ENCODE results near the gene DACT2. TPM values are rescaled to one million over a fixed set of nuclear protein-coding genes. Genes with fewer than 3 reads are reported as not detected.

DACT2 gene
- total RNA-seq, 1 experiment from 2014 or later = 4.9 TPM

GRCh38 chr6:168341280-168341900, 21.8 kb upstream of the DACT2 start:
- ChIA-PET POLR2A (no interaction called here), CTCF (interaction anchor here (1.4 kb wide), 1 partner anchor 9 kb away, joined by 3 read pairs; no protein-coding TSS in a partner anchor)
- no peak for DNase-seq (ENCODE audit: low spot score)
- Mint-ChIP-seq H3K9me3 (no peaks in the 10 kb centered on the region), H3K4me1 (peaks cover 7% of the 10 kb centered on the region), H3K4me3 (no peak overlapping the region), H3K36me3 (no peaks in the 10 kb centered on the region), H3K27me3 (ENCODE audit: low read depth) (no peaks in the 10 kb centered on the region), H3K27ac (no peak overlapping the region)
- no peak for ATAC-seq
- TF ChIP-seq, protein P1, sequence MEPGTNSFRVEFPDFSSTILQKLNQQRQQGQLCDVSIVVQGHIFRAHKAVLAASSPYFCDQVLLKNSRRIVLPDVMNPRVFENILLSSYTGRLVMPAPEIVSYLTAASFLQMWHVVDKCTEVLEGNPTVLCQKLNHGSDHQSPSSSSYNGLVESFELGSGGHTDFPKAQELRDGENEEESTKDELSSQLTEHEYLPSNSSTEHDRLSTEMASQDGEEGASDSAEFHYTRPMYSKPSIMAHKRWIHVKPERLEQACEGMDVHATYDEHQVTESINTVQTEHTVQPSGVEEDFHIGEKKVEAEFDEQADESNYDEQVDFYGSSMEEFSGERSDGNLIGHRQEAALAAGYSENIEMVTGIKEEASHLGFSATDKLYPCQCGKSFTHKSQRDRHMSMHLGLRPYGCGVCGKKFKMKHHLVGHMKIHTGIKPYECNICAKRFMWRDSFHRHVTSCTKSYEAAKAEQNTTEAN (CRISPR knock-in tag; IDR thresholded peaks at IDR 0.05) = no peak
- TF ChIP-seq NR2C2 (CRISPR knock-in tag; IDR thresholded peaks at IDR 0.05) = no peak
- no peak for TF ChIP-seq ZNF232 (CRISPR knock-in tag; IDR thresholded peaks at IDR 0.05)
- no peak for TF ChIP-seq CREB1 (CRISPR knock-in tag; IDR thresholded peaks at IDR 0.05)

DNA sequence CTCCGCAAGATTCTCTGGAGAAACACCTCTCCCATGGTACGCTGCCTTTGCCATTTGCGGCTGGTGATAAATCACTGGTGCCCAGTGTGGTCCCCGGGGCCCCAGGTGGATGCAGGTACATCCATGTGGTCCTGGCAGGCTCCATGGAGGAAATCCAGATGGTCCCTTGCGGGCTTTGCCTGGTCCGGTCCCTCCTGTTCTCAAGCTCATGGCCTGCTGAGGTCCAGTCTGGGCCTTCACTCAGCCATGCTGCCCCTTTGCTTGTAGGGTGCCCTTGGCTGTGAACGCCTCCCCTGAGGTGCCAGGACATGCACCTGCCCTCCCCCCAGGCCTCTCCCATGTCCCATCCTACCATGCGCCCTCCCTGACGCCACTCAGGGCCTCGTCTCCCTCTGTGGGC, 21.2 kb upstream of the DACT2 start:
- no peak for TF ChIP-seq ATF1 (CRISPR knock-in tag; IDR thresholded peaks at IDR 0.05)
- TF ChIP-seq FOXP1 (CRISPR knock-in tag; IDR thresholded peaks at IDR 0.05; ENCODE audit: borderline replicate concordance) = no peak
- TF ChIP-seq, protein P2, sequence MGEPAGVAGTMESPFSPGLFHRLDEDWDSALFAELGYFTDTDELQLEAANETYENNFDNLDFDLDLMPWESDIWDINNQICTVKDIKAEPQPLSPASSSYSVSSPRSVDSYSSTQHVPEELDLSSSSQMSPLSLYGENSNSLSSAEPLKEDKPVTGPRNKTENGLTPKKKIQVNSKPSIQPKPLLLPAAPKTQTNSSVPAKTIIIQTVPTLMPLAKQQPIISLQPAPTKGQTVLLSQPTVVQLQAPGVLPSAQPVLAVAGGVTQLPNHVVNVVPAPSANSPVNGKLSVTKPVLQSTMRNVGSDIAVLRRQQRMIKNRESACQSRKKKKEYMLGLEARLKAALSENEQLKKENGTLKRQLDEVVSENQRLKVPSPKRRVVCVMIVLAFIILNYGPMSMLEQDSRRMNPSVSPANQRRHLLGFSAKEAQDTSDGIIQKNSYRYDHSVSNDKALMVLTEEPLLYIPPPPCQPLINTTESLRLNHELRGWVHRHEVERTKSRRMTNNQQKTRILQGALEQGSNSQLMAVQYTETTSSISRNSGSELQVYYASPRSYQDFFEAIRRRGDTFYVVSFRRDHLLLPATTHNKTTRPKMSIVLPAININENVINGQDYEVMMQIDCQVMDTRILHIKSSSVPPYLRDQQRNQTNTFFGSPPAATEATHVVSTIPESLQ (CRISPR knock-in tag; IDR thresholded peaks at IDR 0.05) = no peak
- TF ChIP-seq TEAD1 (CRISPR knock-in tag; IDR thresholded peaks at IDR 0.05) = no peak
- TF ChIP-seq JUN (CRISPR knock-in tag; IDR thresholded peaks at IDR 0.05) = no peak
- TF ChIP-seq FOXP4 (CRISPR knock-in tag; IDR thresholded peaks at IDR 0.05) = no peak
- no peak for TF ChIP-seq ZBTB21 (CRISPR knock-in tag; IDR thresholded peaks at IDR 0.05; ENCODE audit: borderline replicate concordance)
- TF ChIP-seq ZNF219 (CRISPR knock-in tag; IDR thresholded peaks at IDR 0.05; ENCODE audit: borderline replicate concordance) = no peak
- no peak for TF ChIP-seq ARID4B (CRISPR knock-in tag; IDR thresholded peaks at IDR 0.05; ENCODE audit: borderline replicate concordance)
- no peaks in the 10 kb centered on the region for H3K9me3 Mint-ChIP-seq
- ATAC-seq = no peak
- H3K27me3 Mint-ChIP-seq (ENCODE audit: low read depth) = no peaks in the 10 kb centered on the region
- ChIA-PET CTCF (no interaction called here), POLR2A (no interaction called here)
- H3K36me3 Mint-ChIP-seq = no peaks in the 10 kb centered on the region
- no peak overlapping the region for H3K27ac Mint-ChIP-seq
- H3K4me3 Mint-ChIP-seq = no peak overlapping the region
- H3K4me1 Mint-ChIP-seq = peaks cover 7% of the 10 kb centered on the region
- DNase-seq (ENCODE audit: low spot score) = no peak
